ENCODE results near the gene RNF146. TPM values are rescaled to one million over a fixed set of nuclear protein-coding genes. Genes with fewer than 3 reads are reported as not detected.

RNF146 gene
- total RNA-seq, 1 experiment from 2014 or later, result 21.7 TPM

DNA sequence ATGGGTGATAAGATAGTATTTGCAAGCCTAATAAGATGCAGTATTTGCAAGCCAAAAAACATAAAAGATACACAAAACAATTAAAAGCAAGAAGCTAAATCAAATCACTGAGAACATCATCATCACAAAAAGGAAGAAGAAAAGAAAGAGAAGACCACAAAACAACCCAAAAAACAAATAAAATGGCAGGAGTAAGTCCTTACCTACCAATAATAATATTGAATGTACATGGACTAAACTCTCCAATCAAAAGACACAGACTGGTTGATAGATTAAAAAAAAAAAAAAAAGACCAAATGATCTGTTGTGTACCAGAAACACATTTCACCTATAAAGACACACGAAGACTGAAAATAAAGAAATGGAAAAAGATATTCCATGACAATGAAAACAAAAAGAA, 39.1 kb downstream of the RNF146 start:
- peaks cover 7% of the 10 kb centered on the region for H3K9me3 ChIP-seq (ENCODE audit: low read depth, low read length, poor library complexity, severe bottlenecking)
- intact Hi-C loops (cut with micrococcal nuclease; ENCODE audit: unreplicated experiment), result no loop called here
- TF ChIP-seq, protein P1, sequence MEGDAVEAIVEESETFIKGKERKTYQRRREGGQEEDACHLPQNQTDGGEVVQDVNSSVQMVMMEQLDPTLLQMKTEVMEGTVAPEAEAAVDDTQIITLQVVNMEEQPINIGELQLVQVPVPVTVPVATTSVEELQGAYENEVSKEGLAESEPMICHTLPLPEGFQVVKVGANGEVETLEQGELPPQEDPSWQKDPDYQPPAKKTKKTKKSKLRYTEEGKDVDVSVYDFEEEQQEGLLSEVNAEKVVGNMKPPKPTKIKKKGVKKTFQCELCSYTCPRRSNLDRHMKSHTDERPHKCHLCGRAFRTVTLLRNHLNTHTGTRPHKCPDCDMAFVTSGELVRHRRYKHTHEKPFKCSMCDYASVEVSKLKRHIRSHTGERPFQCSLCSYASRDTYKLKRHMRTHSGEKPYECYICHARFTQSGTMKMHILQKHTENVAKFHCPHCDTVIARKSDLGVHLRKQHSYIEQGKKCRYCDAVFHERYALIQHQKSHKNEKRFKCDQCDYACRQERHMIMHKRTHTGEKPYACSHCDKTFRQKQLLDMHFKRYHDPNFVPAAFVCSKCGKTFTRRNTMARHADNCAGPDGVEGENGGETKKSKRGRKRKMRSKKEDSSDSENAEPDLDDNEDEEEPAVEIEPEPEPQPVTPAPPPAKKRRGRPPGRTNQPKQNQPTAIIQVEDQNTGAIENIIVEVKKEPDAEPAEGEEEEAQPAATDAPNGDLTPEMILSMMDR (conservative IDR thresholded peaks at IDR 0.05; ENCODE audit: low read depth, low read length), result no peak
- no peak for TF ChIP-seq EZH2 (IDR thresholded peaks at IDR 0.05; ENCODE audit: borderline replicate concordance, low read depth, low read length, poor library complexity, severe bottlenecking)
- ChIA-PET POLR2A (ENCODE audit: low non-redundant PET) (no interaction called here), CTCF (no interaction called here)
- H3K36me3 ChIP-seq (ENCODE audit: insufficient read depth, low read length, poor library complexity, severe bottlenecking), result peaks cover 13% of the 10 kb centered on the region
- H3K27me3 ChIP-seq (replicated peaks; ENCODE audit: insufficient read depth, low read depth, low read length, poor library complexity), result no peaks in the 10 kb centered on the region
- BruUV-seq (replicated peaks), result no TSS peak
- no peak overlapping the region for H3K27ac ChIP-seq (ENCODE audit: low read depth, low read length, poor library complexity, severe bottlenecking)
- DNase-seq (ENCODE audit: low spot score), result no peak
- H3K4me1 ChIP-seq (ENCODE audit: insufficient read depth, low read length, poor library complexity, severe bottlenecking), result peaks cover 29% of the 10 kb centered on the region
- no peak overlapping the region for H3K4me3 ChIP-seq (ENCODE audit: low read depth, low read length, poor library complexity, severe bottlenecking)

DNA sequence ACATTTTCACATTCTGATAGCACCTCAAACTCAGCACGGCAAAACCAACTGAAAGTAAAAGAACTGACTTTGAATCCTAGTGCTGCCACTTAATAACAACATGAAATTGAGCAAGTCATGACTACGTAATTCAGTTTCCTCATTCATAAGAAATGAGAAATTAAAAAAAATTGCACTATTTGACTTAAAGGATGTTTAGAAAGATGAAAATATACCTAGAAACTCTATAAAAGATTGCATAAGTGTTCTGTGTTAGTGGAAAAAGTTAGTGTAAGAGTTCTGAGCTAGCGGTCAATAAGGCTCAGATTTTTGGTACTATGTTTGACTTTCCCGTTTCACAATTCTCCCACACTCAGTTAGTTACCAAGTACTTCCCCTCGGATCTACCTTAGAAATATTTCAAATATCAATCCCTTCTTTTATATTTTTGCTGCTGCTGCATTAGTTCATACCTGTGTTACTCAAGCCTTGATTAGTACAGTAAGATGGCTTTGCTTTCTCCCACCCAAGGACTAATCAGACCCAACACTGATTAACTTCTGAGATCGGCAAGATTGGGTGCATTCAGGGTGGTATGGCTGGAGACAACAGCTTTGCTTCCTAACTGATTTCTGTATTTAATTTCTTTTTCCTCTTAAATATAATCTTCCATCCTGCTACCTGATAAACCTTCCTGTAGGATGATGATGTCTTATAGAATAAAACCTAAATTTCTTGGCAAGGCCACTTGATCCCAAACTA, 50.9 kb downstream of the RNF146 start:
- no peaks in the 10 kb centered on the region for H3K4me1 ChIP-seq (ENCODE audit: insufficient read depth, low read length, poor library complexity, severe bottlenecking)
- TF ChIP-seq, protein P1 (conservative IDR thresholded peaks at IDR 0.05; ENCODE audit: low read depth, low read length), result no peak
- no peak for TF ChIP-seq EZH2 (IDR thresholded peaks at IDR 0.05; ENCODE audit: borderline replicate concordance, low read depth, low read length, poor library complexity, severe bottlenecking)
- DNase-seq (ENCODE audit: low spot score), result no peak
- H3K36me3 ChIP-seq (ENCODE audit: insufficient read depth, low read length, poor library complexity, severe bottlenecking), result peaks cover 21% of the 10 kb centered on the region
- no peaks in the 10 kb centered on the region for H3K9me3 ChIP-seq (ENCODE audit: low read depth, low read length, poor library complexity, severe bottlenecking)
- ChIA-PET POLR2A (ENCODE audit: low non-redundant PET) (no interaction called here), CTCF (no interaction called here)
- H3K27me3 ChIP-seq (replicated peaks; ENCODE audit: insufficient read depth, low read depth, low read length, poor library complexity), result no peaks in the 10 kb centered on the region
- intact Hi-C loops (cut with micrococcal nuclease; ENCODE audit: unreplicated experiment), result no loop called here
- H3K27ac ChIP-seq (ENCODE audit: low read depth, low read length, poor library complexity, severe bottlenecking), result no peak overlapping the region
- no peak overlapping the region for H3K4me3 ChIP-seq (ENCODE audit: low read depth, low read length, poor library complexity, severe bottlenecking)
- BruUV-seq (replicated peaks), result no TSS peak

DNA sequence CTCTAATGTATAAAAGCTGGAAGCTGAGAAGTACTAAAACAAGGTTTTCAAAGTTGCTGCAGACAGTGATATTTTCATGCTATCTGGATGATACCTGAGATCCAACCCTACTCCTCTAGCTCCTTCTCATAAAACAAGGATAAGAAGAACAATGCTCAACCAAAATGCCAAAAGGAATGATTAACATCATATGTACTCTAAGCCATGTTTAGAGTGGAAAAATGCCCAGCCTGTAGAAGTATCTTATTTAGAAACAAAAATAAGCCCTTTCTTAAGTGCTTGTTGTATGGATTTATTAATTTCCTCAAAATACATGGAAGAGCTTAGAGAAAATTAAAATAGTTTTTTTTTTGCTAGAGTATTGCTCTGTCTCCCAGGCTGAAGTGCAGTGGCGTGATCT, 53.0 kb downstream of the RNF146 start:
- H3K27ac ChIP-seq (ENCODE audit: low read depth, low read length, poor library complexity, severe bottlenecking), result no peak overlapping the region
- no peaks in the 10 kb centered on the region for H3K4me1 ChIP-seq (ENCODE audit: insufficient read depth, low read length, poor library complexity, severe bottlenecking)
- H3K9me3 ChIP-seq (ENCODE audit: low read depth, low read length, poor library complexity, severe bottlenecking), result no peaks in the 10 kb centered on the region
- ChIA-PET CTCF (no interaction called here), POLR2A (ENCODE audit: low non-redundant PET) (no interaction called here)
- no peak overlapping the region for H3K4me3 ChIP-seq (ENCODE audit: low read depth, low read length, poor library complexity, severe bottlenecking)
- BruUV-seq (replicated peaks), result no TSS peak
- peaks cover 9% of the 10 kb centered on the region for H3K36me3 ChIP-seq (ENCODE audit: insufficient read depth, low read length, poor library complexity, severe bottlenecking)
- no peak for TF ChIP-seq EZH2 (IDR thresholded peaks at IDR 0.05; ENCODE audit: borderline replicate concordance, low read depth, low read length, poor library complexity, severe bottlenecking)
- TF ChIP-seq, protein P1 (conservative IDR thresholded peaks at IDR 0.05; ENCODE audit: low read depth, low read length), result no peak
- DNase-seq (ENCODE audit: low spot score), result no peak
- intact Hi-C loops (cut with micrococcal nuclease; ENCODE audit: unreplicated experiment), result no loop called here
- H3K27me3 ChIP-seq (replicated peaks; ENCODE audit: insufficient read depth, low read depth, low read length, poor library complexity), result no peaks in the 10 kb centered on the region

Data from A673 (cell line).